Gastroesophageal sphincter (tissue), 4 donors: ENCODE measurements around the gene TBRG4. TPM values are rescaled to one million over a fixed set of nuclear protein-coding genes. Genes with fewer than 3 reads are reported as not detected.

Source experiments
- ATAC-seq: fragments of 150-250 bp; one replicate; pipeline ENCODE4 v1.9.1; 2016; ENCODE audit warnings: mild to moderate bottlenecking, moderate library complexity
- H3K27ac ChIP-seq, 4 donors: fragments of 200-600 bp; sonication (generic) in 3 of 4; 1 replicate in 3 of 4; 2 replicates in 1 of 4; pipeline ENCODE4 v1.5.1; 2016 to 2019
- H3K27me3 ChIP-seq: fragments of 200-600 bp; sonication (generic); one replicate; pipeline ENCODE4 v1.5.1; 2019
- H3K36me3 ChIP-seq, 2 donors: fragments of 200-600 bp; sonication (generic); one replicate each; pipeline ENCODE4 v1.5.1; 2019; ENCODE audit warnings: control low read depth in 1 of 2
- H3K4me1 ChIP-seq, 3 donors: fragments of 200-600 bp; sonication (generic); 1 replicate in 2 of 3; 2 replicates in 1 of 3; pipeline ENCODE4 v1.5.1; 2016 to 2019; ENCODE audit warnings: control low read depth in 2 of 3
- H3K4me3 ChIP-seq, 2 donors: fragments of 200-600 bp; sonication (generic); one replicate each; pipeline ENCODE4 v1.5.1; 2019; ENCODE audit warnings: mild to moderate bottlenecking in 1 of 2, moderate library complexity in 1 of 2
- H3K9me3 ChIP-seq, 3 donors: fragments of 200-600 bp; sonication (generic); one replicate each; pipeline ENCODE4 v1.5.1; 2017 to 2019; ENCODE audit warnings: control low read depth in 2 of 3
- CTCF ChIP-seq, 4 experiments: fragments of 200-600 bp in 2 of 4; fragments of 450-650 bp in 2 of 4; sonication (generic) in 1 of 4; IDR thresholded peaks; one replicate each; pipeline ENCODE4 v1.5.1; 2017 to 2019; ENCODE audit warnings: antibody characterized with exemption in 4 of 4, mild to moderate bottlenecking in 2 of 4, moderate library complexity in 2 of 4
- EP300 ChIP-seq: sonication (generic); formaldehyde crosslinking; IDR thresholded peaks from one replicate; pipeline ENCODE4 v1.6.1; 2017; ENCODE audit warnings: antibody characterized with exemption, mild to moderate bottlenecking
- POLR2A ChIP-seq, 2 donors: fragments of 450-650 bp; IDR thresholded peaks; one replicate each; pipeline ENCODE4 v1.6.1; 2017; ENCODE audit warnings: antibody characterized with exemption in 2 of 2, mild to moderate bottlenecking in 2 of 2, moderate library complexity in 1 of 2
- POLR2AphosphoS5 ChIP-seq: sonication (generic); formaldehyde crosslinking; IDR thresholded peaks from one replicate; pipeline ENCODE4 v1.6.1; 2017; ENCODE audit warnings: antibody characterized with exemption
- WGBS, 2 donors: methylation state at CpG; one replicate each; pipeline ENCODE4 v1.1.5; 2018; ENCODE audit warnings: low coverage in 1 of 2; 5-methylcytosine and 5-hydroxymethylcytosine counted together
- total RNA-seq, 4 donors: library from RNA; depleted of rRNA; stranded (reverse); fragments of >200 nt; gene quantifications; one replicate each; pipeline ENCODE4 v1.1.0, GENCODE V29; 2016

TBRG4 gene
- total RNA-seq, 4 donors from 2014 or later, result 38.7 to 66.6 (median 54.7) TPM

GRCh38 chr7:45075355-45075644, 36.2 kb downstream of the TBRG4 start:
- no peaks in the 10 kb centered on the region for H3K27me3 ChIP-seq
- no CpG with 5 or more reads among the region's 1 CpG for WGBS, 2 donors
- H3K4me3 ChIP-seq, result no peak overlapping the region
- H3K36me3 ChIP-seq, result peaks cover 0 to 89% of the 10 kb centered on the region in 2 donors
- no peak for TF ChIP-seq POLR2A (IDR thresholded peaks at IDR 0.05)
- no peak for TF ChIP-seq CTCF (IDR thresholded peaks at IDR 0.05)
- TF ChIP-seq EP300, result no peak
- TF ChIP-seq POLR2AphosphoS5, result no peak
- no peak overlapping the region for H3K27ac ChIP-seq
- H3K4me1 ChIP-seq, result no peaks in the 10 kb centered on the region
- ATAC-seq, result no peak
- no peaks in the 10 kb centered on the region for H3K9me3 ChIP-seq

- peaks cover 0 to 89% of the 10 kb centered on the region in 2 donors for H3K36me3 ChIP-seq
- 85 to 86% methylated on average over 9 of the region's 16 CpGs for WGBS, 2 donors
Observed at GRCh38 chr7:45074528-45075354, 36.8 kb downstream of the TBRG4 start.

GRCh38 chr7:45073786-45074527, 37.5 kb downstream of the TBRG4 start:
- Histone ChIP-seq H3K36me3 (peaks cover 0 to 96% of the 10 kb centered on the region in 2 donors), H3K4me3 (no peak overlapping the region), H3K27me3 (no peaks in the 10 kb centered on the region), H3K9me3 (no peaks in the 10 kb centered on the region), H3K27ac (no peak overlapping the region), H3K4me1 (no peaks in the 10 kb centered on the region)
- 80 to 100% methylated on average over 1 to 2 of the region's 15 CpGs for WGBS, 2 donors
- no peak for ATAC-seq
- no peak for TF ChIP-seq EP300
- no peak for TF ChIP-seq POLR2AphosphoS5
- no peak for TF ChIP-seq POLR2A (IDR thresholded peaks at IDR 0.05)
- no peak for TF ChIP-seq CTCF (IDR thresholded peaks at IDR 0.05)

More at GRCh38 chr7:45074528-45075354, 36.8 kb downstream of the TBRG4 start:
- Histone ChIP-seq H3K4me1 (no peaks in the 10 kb centered on the region), H3K27ac (no peak overlapping the region), H3K9me3 (no peaks in the 10 kb centered on the region), H3K4me3 (no peak overlapping the region), H3K27me3 (no peaks in the 10 kb centered on the region)
- no peak for TF ChIP-seq EP300
- no peak for TF ChIP-seq POLR2A (IDR thresholded peaks at IDR 0.05)
- no peak for TF ChIP-seq POLR2AphosphoS5
- TF ChIP-seq CTCF (IDR thresholded peaks at IDR 0.05), result no peak
- ATAC-seq, result no peak

- H3K27me3 ChIP-seq, result no peaks in the 10 kb centered on the region
- WGBS, 2 donors, result 78% methylated on average over 5 of the region's 17 CpGs; no CpG with 5 or more reads in 1 of the 2 donors
- no peak overlapping the region for H3K27ac ChIP-seq
- ATAC-seq, result no peak
- no peaks in the 10 kb centered on the region for H3K9me3 ChIP-seq
- TF ChIP-seq EP300, result no peak
- TF ChIP-seq POLR2A (IDR thresholded peaks at IDR 0.05), result no peak
- TF ChIP-seq CTCF (IDR thresholded peaks at IDR 0.05), result no peak
- no peaks in the 10 kb centered on the region for H3K4me1 ChIP-seq
- H3K36me3 ChIP-seq, result peaks cover 0 to 100% of the 10 kb centered on the region in 2 donors
- no peak overlapping the region for H3K4me3 ChIP-seq
Observed at GRCh38 chr7:45073031-45073785, 38.3 kb downstream of the TBRG4 start.
